Measurements from ENCODE around the gene SRSF3.

- TF ChIP-seq TCF7L2 (IDR thresholded peaks at IDR 0.05; ENCODE audit: borderline replicate concordance, low read depth, low read length) = no peak
- TF ChIP-seq YY1 (tag by site-specific recombination; IDR thresholded peaks at IDR 0.05) = no peak
- no peak for TF ChIP-seq HOXA7 (CRISPR knock-in tag; IDR thresholded peaks at IDR 0.05; ENCODE audit: borderline replicate concordance)
- TF ChIP-seq CTCF (tag by site-specific recombination; IDR thresholded peaks at IDR 0.05) = no peak
- TF ChIP-seq ZNF398 (tag by site-specific recombination; IDR thresholded peaks at IDR 0.05) = no peak
- TF ChIP-seq ZBTB21 (tag by site-specific recombination; IDR thresholded peaks at IDR 0.05) = no peak
- TF ChIP-seq ZFP37 (tag by site-specific recombination; IDR thresholded peaks at IDR 0.05) = no peak
- no peak for TF ChIP-seq FEZF1 (tag by site-specific recombination; IDR thresholded peaks at IDR 0.05)
- TF ChIP-seq ZNF423 (tag by site-specific recombination; IDR thresholded peaks at IDR 0.05) = no peak
- no peak for TF ChIP-seq ZFP3 (tag by site-specific recombination; IDR thresholded peaks at IDR 0.05; ENCODE audit: low read depth)
Observed at GRCh38 chr6:36597775-36598174, 3.6 kb downstream of the SRSF3 start.
